GM19043 (cell line): ENCODE measurements around the gene SUMO2.
"Not testable (repeated sequence)": the region's sequence is repeated elsewhere in the genome, so short reads cannot be mapped to it uniquely, and the experiment has no call there.

ENCODE experiments used
- ATAC-seq: cut with Tn5 transposase; IDR thresholded peaks from one replicate; pipeline ENCODE4 v1.9.1; 2021; ENCODE audit warnings: low read depth; ENCODE audit not compliant: unreplicated experiment

SUMO2 gene

GRCh38 chr17:75183999-75184884, 1.5 kb upstream of the SUMO2 start:
- no peak for ATAC-seq

DNA sequence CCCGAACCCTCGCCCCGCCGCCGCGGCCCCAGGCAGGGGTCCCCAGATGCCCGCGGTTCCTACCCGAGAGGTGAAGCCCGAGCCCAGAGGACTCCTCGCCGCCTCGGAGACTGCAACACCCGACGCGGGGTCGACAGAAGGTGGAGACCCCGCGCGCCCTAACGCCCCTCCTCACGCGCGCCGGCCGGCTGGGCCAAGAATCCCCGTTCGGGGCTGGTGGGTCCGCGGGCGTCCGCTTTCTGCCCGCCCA, 515 bp downstream of the SUMO2 start:
- ATAC-seq, result no peak

GRCh38 chr17:75181608-75182318, 996 bp downstream of the SUMO2 start:
- no peak for ATAC-seq

DNA sequence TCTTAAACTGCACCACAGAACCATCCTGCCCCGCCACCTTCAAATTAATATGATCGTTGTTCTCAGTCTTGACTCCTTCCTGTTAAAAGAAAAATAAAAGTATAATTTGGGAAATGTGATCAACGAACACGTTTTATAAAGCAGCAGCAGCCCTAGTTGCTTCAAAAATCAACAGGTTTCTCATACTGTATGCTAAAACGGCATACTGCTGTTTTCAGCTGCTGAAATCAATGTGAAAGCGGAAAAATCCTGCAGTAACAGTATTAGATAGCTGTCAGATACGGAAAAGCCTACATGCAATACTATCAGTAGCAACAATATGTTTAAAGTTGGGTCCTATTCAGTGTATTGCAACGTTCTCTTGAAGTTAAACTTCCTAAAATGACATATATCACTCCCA, 1.6 kb downstream of the SUMO2 start:
- ATAC-seq, result no peak

- ATAC-seq, result no peak
These were observed 4.3 kb downstream of the SUMO2 start for GRCh38 chr17:75178453-75178852.

- ATAC-seq, result no peak
These were observed 6.1 kb downstream of the SUMO2 start for GRCh38 chr17:75176625-75177024.

GRCh38 chr17:75174996-75175395, 7.8 kb downstream of the SUMO2 start:
- ATAC-seq, result no peak

- ATAC-seq, result no peak
These were observed 9.2 kb downstream of the SUMO2 start for GRCh38 chr17:75173526-75173925.

DNA sequence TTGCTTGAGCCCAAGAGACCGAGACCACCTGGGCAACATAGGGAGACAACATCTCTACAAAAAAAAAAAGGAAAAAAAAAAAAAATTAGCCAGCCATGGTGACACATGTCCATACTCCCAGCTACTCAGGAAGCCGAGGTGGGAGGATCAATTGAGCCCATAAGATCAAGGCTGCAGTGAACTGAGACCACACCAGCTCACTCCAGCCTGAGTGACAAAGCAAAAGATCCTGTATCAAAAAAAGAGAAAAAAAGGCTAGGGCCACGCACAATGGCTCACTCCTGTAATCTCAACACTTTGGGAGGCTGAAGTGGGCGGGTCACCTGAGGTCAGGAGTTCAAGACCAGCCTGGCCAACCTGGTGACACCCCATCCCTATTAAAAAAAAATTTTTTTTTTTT, 13.8 kb downstream of the SUMO2 start:
- no peak for ATAC-seq

GRCh38 chr17:75164606-75165005, 18.2 kb downstream of the SUMO2 start:
- not testable (repeated sequence) for ATAC-seq

DNA sequence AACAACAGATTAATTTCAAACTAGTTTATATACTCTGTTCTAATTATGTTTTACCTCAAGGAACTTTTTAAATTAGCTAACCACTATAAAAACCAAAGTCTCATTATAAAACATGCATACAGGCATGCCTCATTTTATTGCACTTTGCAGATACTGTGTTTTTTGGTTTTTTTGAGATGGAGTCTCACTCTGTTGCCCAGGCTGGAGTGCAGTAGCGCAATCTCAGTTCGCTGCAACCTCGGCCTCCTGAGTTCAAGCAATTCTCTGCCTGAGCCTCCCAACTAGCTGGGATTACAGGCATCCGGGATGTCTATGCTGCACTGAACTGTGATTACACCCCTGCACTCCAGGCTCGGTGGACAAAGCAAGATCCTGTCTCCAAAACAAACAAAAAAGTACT, 19.7 kb downstream of the SUMO2 start:
- no peak for ATAC-seq

DNA sequence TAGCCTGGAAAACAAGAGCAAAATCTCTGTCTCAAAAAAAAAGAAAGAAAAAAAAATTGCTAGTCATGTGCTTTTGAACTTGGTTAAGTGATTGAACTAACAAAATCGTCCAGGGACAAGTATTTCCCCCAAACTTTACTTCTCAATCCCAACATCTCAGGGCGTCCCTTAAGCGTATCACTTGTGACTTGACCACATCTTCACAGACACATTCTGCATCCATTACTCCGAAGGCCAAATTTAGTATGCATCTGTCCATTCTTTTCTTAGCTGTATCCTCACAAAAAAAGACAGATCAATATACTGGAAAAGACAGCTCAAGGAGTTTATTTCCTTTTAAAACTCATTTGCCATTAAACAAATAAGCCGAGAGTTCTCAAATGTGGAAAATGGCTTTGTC, 22.5 kb downstream of the SUMO2 start:
- no peak for ATAC-seq

DNA sequence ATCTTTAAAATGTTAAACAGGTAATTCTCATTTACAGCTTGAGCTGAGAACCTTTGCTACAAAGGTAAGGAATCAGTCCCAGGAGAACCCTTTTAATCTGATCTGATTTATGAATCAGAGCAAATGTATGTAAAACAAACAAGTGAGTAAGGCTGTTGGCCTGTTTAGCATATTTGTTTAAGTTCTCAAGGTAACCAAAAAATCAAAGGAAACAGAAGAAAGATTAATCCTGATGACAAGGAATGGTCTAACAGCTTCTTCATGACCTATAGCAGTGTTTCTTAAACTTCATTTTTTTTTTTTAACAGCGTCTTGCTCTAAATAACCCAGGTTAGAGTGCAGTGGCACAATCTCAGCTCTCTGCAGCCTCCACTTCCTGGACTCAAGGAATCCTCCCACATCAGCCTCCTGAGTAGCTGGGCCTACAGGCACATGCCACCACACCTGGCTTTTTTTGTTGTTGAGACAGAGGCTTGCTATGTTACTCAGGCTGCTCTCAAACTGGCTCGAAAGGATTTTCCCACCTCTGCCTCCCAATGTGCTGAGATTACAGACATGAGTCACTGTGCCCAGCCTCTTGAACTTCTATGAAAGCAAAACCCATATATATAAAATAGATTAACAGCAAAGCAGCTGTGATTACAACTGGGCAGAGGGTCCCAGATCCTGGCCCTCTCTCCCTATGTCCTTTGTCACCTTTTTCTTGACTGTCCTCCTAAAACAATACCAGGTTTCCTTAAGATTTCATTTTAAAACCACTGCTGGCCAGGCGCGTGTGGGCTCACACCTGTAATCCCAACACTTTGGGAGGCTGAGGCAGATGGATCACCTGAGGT, 23.3 kb downstream of the SUMO2 start:
- ATAC-seq, result no peak

DNA sequence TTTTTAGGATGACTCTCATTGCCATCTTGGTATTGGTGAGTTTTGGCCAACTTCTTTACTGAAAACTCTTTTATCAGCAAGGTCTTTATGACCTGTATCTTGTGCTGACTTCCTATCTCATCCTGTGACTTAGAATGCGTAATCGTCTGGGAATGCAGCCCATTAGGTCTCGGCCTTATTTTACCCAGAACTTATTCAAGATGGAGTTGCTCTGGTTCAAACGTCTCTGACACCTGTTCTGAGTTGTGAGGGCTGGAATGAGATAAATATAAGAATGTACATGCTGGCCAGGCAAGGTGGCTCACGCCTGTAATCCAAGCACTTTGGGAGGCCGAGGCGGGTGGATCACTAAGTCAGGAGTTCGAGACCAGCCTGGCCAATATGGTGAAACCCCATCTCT, 24.3 kb downstream of the SUMO2 start:
- not testable (repeated sequence) for ATAC-seq

DNA sequence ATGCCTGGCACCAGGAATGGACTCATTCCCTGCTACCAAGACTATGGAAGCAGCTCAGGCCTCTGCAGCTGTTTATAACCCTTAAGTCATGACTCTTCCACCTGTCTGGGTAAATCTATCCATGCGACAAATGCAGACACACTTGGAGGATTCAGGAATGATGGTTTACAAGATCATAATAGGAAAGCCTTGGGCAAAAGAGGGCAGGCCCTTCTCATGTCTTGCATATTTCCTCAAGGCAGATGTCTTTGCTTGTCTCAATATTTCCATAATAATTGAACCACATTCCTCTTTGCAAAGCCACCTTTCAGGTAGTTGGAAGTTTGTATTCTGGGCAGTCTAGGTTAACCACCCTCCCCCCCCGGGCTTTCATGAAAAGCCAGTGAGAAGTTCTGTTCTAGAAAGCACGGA, 27.6 kb downstream of the SUMO2 start:
- no peak for ATAC-seq

DNA sequence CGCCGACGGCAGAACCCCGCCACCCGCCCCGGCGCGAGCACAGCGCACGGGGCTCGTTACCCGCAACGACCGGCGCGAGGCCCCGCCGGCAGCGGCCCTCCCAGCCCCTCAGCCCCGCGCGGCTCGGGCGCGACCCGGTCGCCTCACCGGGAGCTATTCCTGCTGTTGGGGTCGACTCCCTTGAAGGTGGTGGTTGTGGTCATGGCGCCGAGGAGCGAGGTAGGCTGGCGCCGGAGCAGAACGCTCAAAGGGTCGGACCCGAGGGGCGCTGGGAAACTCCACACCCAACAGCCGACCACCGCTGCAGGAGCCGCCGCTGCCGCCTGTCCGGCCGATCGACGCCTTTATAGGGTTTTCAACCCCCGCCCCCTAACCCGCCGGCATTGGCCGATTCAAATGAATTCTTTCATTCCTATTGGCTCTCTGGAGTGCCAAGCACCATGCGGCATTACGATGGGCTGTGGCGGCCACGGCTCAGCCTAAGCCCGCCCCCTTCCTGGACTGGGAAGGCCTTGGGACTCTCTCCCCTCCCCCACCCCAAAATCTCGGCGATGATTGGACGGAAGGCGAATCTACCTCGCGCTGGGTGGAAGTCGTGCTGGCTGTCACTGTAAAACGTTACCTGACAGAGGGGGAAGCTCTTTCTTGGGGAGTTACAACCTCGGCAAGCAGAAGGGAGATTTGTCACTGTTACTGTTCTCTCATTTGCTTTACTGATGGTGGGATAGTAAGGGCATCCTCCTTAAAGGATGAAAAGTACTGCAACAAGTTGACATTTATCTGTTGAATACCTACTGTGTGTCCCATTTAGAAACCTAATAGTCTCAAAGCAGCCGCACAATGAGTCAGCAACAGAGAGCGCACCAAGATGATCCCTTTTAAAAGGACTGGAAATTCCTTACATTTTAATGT, 28.3 kb downstream of the SUMO2 start, which contains the start of gene JPT1:
JPT1 (minus strand) TSS at position 318 of the 912 bp plus-strand sequence; CDS start at position 203, 115 bp downstream.
- ATAC-seq, result peak; percentile 95

- no peak for ATAC-seq
These were observed 29.0 kb downstream of the SUMO2 start for GRCh38 chr17:75153780-75154194.

DNA sequence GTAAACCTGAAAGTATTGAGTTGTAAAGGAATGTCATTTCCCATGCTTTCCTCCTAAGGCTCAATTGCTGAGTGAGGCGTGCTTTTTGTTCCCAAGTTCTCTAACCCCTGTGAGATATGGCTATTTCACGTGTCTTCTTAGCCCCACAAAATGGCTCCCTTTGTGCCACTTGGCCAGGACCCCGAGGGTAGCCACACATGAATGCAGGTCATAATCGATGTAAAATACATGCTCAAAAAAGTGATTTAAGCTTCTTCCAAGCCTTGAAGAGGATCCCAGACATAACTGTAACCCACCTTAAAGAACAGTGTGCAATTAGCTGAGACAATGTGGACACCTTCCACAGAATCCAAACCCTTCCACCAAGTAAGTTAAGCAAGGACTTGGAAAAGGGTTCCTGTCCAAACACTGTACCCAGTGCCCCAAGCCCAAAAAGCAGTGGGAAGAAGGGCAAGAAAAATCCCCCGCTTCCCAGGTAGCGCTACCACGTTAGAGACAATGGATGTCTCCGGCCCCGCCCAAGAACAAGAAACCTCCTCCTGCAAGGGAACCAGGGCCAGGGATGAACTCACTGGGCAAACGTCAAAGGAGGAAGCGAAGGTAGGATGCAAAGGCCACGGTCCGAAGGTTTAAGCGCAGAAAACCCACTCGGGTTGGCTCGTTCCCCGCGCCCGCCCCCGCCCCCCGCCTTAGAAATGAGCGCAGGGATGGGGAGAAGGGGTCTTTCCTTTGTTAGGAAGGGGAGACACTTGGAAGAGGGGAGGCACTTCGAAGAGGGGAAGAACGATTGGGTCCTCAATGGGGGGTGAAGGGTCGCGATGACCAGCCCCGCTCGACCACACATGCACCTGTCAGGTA, 29.6 kb downstream of the SUMO2 start:
- no peak for ATAC-seq

DNA sequence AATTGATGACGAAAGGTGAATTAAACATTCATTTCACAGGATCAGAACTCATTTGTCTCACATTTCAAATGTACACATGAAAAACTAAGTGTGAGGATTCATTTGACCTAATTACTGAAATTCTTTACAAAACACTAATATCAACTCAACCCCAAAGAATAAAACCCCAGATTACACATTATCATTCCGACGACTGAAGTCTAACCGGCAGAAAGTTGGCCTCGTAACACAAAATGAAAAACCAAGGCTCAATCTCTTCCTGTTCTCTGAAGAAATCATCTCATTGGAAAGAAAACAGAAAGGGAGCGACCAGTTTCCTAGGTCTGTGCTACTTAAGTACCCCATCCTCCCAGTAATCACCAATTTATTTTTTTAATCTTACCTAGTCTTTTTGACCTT, 30.2 kb downstream of the SUMO2 start:
- ATAC-seq, result no peak
